Type B pancreatic cell (in vitro differentiated cells): Measurements from ENCODE around the gene PGS1. TPM values are rescaled to one million over a fixed set of nuclear protein-coding genes. Genes with fewer than 3 reads are reported as not detected.

Source experiments
- DNase-seq: peaks from one replicate; pipeline ENCODE4 v3.0.0; 2021; ENCODE audit warnings: mixed read lengths; ENCODE audit not compliant: unreplicated experiment; ENCODE audit errors: extremely low spot score
- H3K27ac Mint-ChIP-seq: 2 replicates; pipeline ENCODE4 v1.8.0; 2021; ENCODE audit warnings: mild to moderate bottlenecking, mixed read lengths
- H3K27me3 Mint-ChIP-seq: 2 replicates; pipeline ENCODE4 v1.8.0; 2021; ENCODE audit warnings: mixed read lengths
- H3K36me3 Mint-ChIP-seq: 2 replicates; pipeline ENCODE4 v1.8.0; 2021; ENCODE audit warnings: mixed read lengths
- H3K4me1 Mint-ChIP-seq: one replicate; pipeline ENCODE4 v1.8.0; 2021; ENCODE audit warnings: mixed read lengths; ENCODE audit not compliant: unreplicated experiment
- H3K4me3 Mint-ChIP-seq: 2 replicates; pipeline ENCODE4 v1.8.0; 2021; ENCODE audit warnings: mild to moderate bottlenecking, mixed read lengths
- H3K9me3 Mint-ChIP-seq: 2 replicates; pipeline ENCODE4 v1.8.0; 2021; ENCODE audit warnings: mixed read lengths
- CTCF ChIP-seq: fragments of 200-600 bp; sonication (generic); conservative IDR thresholded peaks from 2 replicates; pipeline ENCODE4 v1.5.0; 2021; ENCODE audit warnings: antibody characterized with exemption, mild to moderate bottlenecking
- total RNA-seq: library from RNA; stranded (reverse); gene quantifications from 2 replicates; pipeline ENCODE4 v1.2.1, GENCODE V29; 2021; ENCODE audit warnings: low replicate concordance

Gene PGS1
- total RNA-seq, 1 donor from 2014 or later, result 54.8 TPM

- no peaks in the 10 kb centered on the region for H3K9me3 Mint-ChIP-seq
- peaks cover 4% of the 10 kb centered on the region for H3K36me3 Mint-ChIP-seq
- H3K4me1 Mint-ChIP-seq, result peaks cover 45% of the 10 kb centered on the region
- no peak for DNase-seq
- H3K27ac Mint-ChIP-seq, result peak overlapping the region; percentile 75
- TF ChIP-seq CTCF, result no peak
- no peak overlapping the region for H3K4me3 Mint-ChIP-seq
- H3K27me3 Mint-ChIP-seq, result no peaks in the 10 kb centered on the region
These were observed 9.8 kb downstream of the PGS1 start for GRCh38 chr17:78387977-78388941.

- Mint-ChIP-seq H3K36me3 (peaks cover 14% of the 10 kb centered on the region), H3K27me3 (no peaks in the 10 kb centered on the region), H3K9me3 (no peaks in the 10 kb centered on the region), H3K27ac (peak overlapping the region; percentile 56), H3K4me1 (peaks cover 35% of the 10 kb centered on the region), H3K4me3 (no peak overlapping the region)
- TF ChIP-seq CTCF, result peak; percentile 43
- no peak for DNase-seq
These were observed 12.0 kb downstream of the PGS1 start for GRCh38 chr17:78390241-78391050.

- H3K36me3 Mint-ChIP-seq, result peaks cover 14% of the 10 kb centered on the region
- H3K9me3 Mint-ChIP-seq, result no peaks in the 10 kb centered on the region
- peaks cover 30% of the 10 kb centered on the region for H3K4me1 Mint-ChIP-seq
- no peaks in the 10 kb centered on the region for H3K27me3 Mint-ChIP-seq
- TF ChIP-seq CTCF, result no peak
- H3K4me3 Mint-ChIP-seq, result no peak overlapping the region
- peak overlapping the region; percentile 91 for H3K27ac Mint-ChIP-seq
- no peak for DNase-seq
These were observed 12.6 kb downstream of the PGS1 start for GRCh38 chr17:78391051-78391431.

- no peak for TF ChIP-seq CTCF
- Mint-ChIP-seq H3K27me3 (no peaks in the 10 kb centered on the region), H3K4me1 (peaks cover 27% of the 10 kb centered on the region), H3K9me3 (no peaks in the 10 kb centered on the region), H3K27ac (peak overlapping the region; percentile 91), H3K4me3 (peak overlapping the region; percentile 20), H3K36me3 (peaks cover 14% of the 10 kb centered on the region)
- no peak for DNase-seq
These were observed 13.4 kb downstream of the PGS1 start for GRCh38 chr17:78391843-78392242.

GRCh38 chr17:78392295-78392694 lies 13.8 kb downstream of the PGS1 start:
- Mint-ChIP-seq H3K36me3 (peaks cover 14% of the 10 kb centered on the region), H3K4me3 (no peak overlapping the region), H3K27me3 (no peaks in the 10 kb centered on the region), H3K9me3 (no peaks in the 10 kb centered on the region), H3K27ac (peak overlapping the region; percentile 91), H3K4me1 (peaks cover 27% of the 10 kb centered on the region)
- DNase-seq, result no peak
- TF ChIP-seq CTCF, result no peak
